SK-N-SH treated with all-trans-retinoic acid at 6 μM for 48 hours (cell line): ENCODE data around the gene CACNA2D3.

Experiments
- BACH2 ChIP-seq: fragments of 250-450 bp; sonication (Bioruptor Pico); IDR thresholded peaks from 2 replicates; pipeline ENCODE4 v1.9.0; 2021; ENCODE audit warnings: mild to moderate bottlenecking, borderline replicate concordance
- CSDC2 ChIP-seq: fragments of 250-450 bp; sonication (Bioruptor Pico); IDR thresholded peaks from 2 replicates; pipeline ENCODE4 v1.5.0; 2020; ENCODE audit warnings: mild to moderate bottlenecking, moderate library complexity
- GLIS3 ChIP-seq: fragments of 250-450 bp; sonication (Bioruptor Pico); IDR thresholded peaks from 2 replicates; pipeline ENCODE4 v1.5.0; 2020; ENCODE audit warnings: mild to moderate bottlenecking, moderate library complexity
- PATZ1 ChIP-seq: fragments of 250-450 bp; sonication (Bioruptor Pico); IDR thresholded peaks from 2 replicates; pipeline ENCODE4 v1.8.0; 2020; ENCODE audit warnings: mild to moderate bottlenecking, moderate library complexity, borderline replicate concordance
- SNAI2 ChIP-seq: fragments of 250-450 bp; sonication (Bioruptor Pico); IDR thresholded peaks from 2 replicates; pipeline ENCODE4 v1.5.0; 2020; ENCODE audit warnings: mild to moderate bottlenecking, moderate library complexity
- TCF4 ChIP-seq: fragments of 250-450 bp; sonication (Bioruptor Pico); IDR thresholded peaks from 2 replicates; pipeline ENCODE4 v1.8.0; 2021; ENCODE audit warnings: mild to moderate bottlenecking, moderate library complexity, borderline replicate concordance
- TOX ChIP-seq: fragments of 250-450 bp; sonication (Bioruptor Pico); IDR thresholded peaks from 2 replicates; pipeline ENCODE4 v1.8.0; 2021; ENCODE audit warnings: mild to moderate bottlenecking, moderate library complexity, borderline replicate concordance
- TSHZ2 ChIP-seq: fragments of 250-450 bp; sonication (Bioruptor Pico); IDR thresholded peaks from 2 replicates; pipeline ENCODE4 v1.5.0; 2020; ENCODE audit warnings: mild to moderate bottlenecking, moderate library complexity
- ZC3H10 ChIP-seq: fragments of 250-450 bp; sonication (Bioruptor Pico); IDR thresholded peaks from 2 replicates; pipeline ENCODE4 v1.5.1; 2021; ENCODE audit warnings: mild to moderate bottlenecking, moderate library complexity
- ZFP3 ChIP-seq: fragments of 250-450 bp; sonication (Bioruptor Pico); IDR thresholded peaks from 2 replicates; pipeline ENCODE4 v1.5.0; 2020; ENCODE audit warnings: mild to moderate bottlenecking, moderate library complexity
- ZFP30 ChIP-seq: fragments of 450-650 bp; formaldehyde crosslinking; IDR thresholded peaks from 2 replicates; pipeline ENCODE4 v1.5.0; 2022; ENCODE audit warnings: mild to moderate bottlenecking, moderate library complexity
- ZNF70 ChIP-seq: fragments of 450-650 bp; formaldehyde crosslinking; IDR thresholded peaks from 2 replicates; pipeline ENCODE4 v1.5.0; 2020; ENCODE audit warnings: mild to moderate bottlenecking, moderate library complexity
- ZNF8 ChIP-seq: fragments of 450-650 bp; formaldehyde crosslinking; IDR thresholded peaks from 2 replicates; pipeline ENCODE4 v1.5.0; 2020; ENCODE audit warnings: mild to moderate bottlenecking, moderate library complexity
- TF ChIP-seq, protein P1 (sequence below): fragments of 250-450 bp; sonication (Bioruptor Pico); IDR thresholded peaks from 2 replicates; pipeline ENCODE4 v1.5.1; 2021; ENCODE audit warnings: mild to moderate bottlenecking, moderate library complexity

- no peak for TF ChIP-seq PATZ1 (CRISPR knock-in tag)
- TF ChIP-seq, protein P1, sequence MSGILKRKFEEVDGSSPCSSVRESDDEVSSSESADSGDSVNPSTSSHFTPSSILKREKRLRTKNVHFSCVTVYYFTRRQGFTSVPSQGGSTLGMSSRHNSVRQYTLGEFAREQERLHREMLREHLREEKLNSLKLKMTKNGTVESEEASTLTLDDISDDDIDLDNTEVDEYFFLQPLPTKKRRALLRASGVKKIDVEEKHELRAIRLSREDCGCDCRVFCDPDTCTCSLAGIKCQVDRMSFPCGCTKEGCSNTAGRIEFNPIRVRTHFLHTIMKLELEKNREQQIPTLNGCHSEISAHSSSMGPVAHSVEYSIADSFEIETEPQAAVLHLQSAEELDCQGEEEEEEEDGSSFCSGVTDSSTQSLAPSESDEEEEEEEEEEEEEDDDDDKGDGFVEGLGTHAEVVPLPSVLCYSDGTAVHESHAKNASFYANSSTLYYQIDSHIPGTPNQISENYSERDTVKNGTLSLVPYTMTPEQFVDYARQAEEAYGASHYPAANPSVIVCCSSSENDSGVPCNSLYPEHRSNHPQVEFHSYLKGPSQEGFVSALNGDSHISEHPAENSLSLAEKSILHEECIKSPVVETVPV (CRISPR knock-in tag), result no peak
- TF ChIP-seq TSHZ2, result no peak
- TF ChIP-seq ZC3H10, result no peak
- no peak for TF ChIP-seq SNAI2 (CRISPR knock-in tag)
- TF ChIP-seq TOX, result no peak
- TF ChIP-seq TCF4 (CRISPR knock-in tag), result no peak
- no peak for TF ChIP-seq CSDC2 (CRISPR knock-in tag)
- TF ChIP-seq ZNF8 (CRISPR knock-in tag), result no peak
- TF ChIP-seq ZNF70 (CRISPR knock-in tag), result no peak
- no peak for TF ChIP-seq GLIS3 (CRISPR knock-in tag)
- no peak for TF ChIP-seq ZFP30
- TF ChIP-seq ZFP3 (CRISPR knock-in tag), result no peak
- no peak for TF ChIP-seq BACH2
Measured at GRCh38 chr3:54443561-54444161, 321.3 kb downstream of the CACNA2D3 start.
